ENCODE results near the gene FBXL19. TPM values are rescaled to one million over a fixed set of nuclear protein-coding genes. Genes with fewer than 3 reads are reported as not detected.

The FBXL19 gene
- total and polyA plus RNA-seq, 9 of the 15 experiments (the other 6 are each of a cell fraction or from before 2014, with no cell fraction given), result 0.13 to 48.0 (median 13.5) TPM; not detected in 1

DNA sequence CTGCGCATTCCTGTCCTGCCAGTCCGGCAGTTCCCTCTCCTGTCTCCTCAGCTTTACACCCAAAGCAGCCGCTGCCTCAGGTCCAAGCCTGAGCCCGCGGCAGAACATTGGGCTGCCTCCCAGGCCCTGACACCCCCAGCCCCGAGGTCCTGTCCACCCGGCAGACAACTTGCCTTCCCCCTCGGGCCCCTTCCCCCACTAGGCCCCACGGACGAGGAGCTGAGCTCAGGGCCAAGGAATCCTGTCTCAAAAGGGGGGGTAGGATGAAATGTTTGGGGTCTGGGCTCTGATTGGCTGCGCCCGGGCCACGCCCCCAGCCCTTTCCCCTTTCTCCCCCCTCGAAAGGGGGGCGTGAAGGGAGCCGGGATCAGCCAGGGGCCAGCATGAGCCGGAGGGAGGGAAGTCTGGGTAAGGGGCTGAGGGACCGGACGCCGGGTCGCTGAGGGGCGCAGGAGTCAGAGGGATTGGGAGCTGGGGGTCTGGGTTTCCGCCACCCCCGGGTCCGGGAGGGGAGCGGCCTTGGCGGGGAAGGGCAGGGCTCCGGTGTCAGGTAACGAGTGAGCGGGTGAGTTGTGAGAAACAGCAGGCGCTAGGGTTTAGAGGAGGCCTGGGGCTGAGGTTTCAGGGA, 27.0 kb upstream of the FBXL19 start, which contains the start of gene CTF1 (continued):
- TF ChIP-seq NR2C1 (IDR thresholded peaks at IDR 0.05) (peak; percentile 35; the same call in 1 of the 2 replicates), NR2C1 (tag; IDR thresholded peaks at IDR 0.05) (peak; percentile 32; the same call in 1 of the 2 replicates), LCOR (CRISPR knock-in tag; IDR thresholded peaks at IDR 0.05) (peak; percentile 65), NFIX (CRISPR knock-in tag; IDR thresholded peaks at IDR 0.05; ENCODE audit: low read depth) (no peak), MAFF (IDR thresholded peaks at IDR 0.05; ENCODE audit: low read length) (no peak), NFIC (IDR thresholded peaks at IDR 0.05) (no peak), HNRNPLL (IDR thresholded peaks at IDR 0.05; ENCODE audit: low read depth, low read length, poor library complexity, severe bottlenecking) (no peak), GATAD2B (IDR thresholded peaks at IDR 0.05; ENCODE audit: borderline replicate concordance) (peak; percentile 40; the same call in 1 of the 2 replicates), JUND (IDR thresholded peaks at IDR 0.05; ENCODE audit: borderline replicate concordance, low read depth, low read length) (0 out of 2 replicates have a peak, but pooled peaks have one; percentile 5), JUND (tag; IDR thresholded peaks at IDR 0.05; ENCODE audit: borderline replicate concordance, low read depth, low read length) (no peak), TAF1 (IDR thresholded peaks at IDR 0.05; ENCODE audit: control insufficient read depth, extremely low read depth, insufficient read depth, low read length, severe bottlenecking) (no peak), EP400 (IDR thresholded peaks at IDR 0.05) (peak; percentile 72), KDM4B (IDR thresholded peaks at IDR 0.05; ENCODE audit: borderline replicate concordance in 2 of 2, low read depth in 1 of 2) (peak in 1 of 2 experiments; percentile 73; a peak in 1 of 4 replicates), EWSR1 (IDR thresholded peaks at IDR 0.05; ENCODE audit: borderline replicate concordance, low read depth, partially characterized antibody) (no peak)
- TF ChIP-seq, protein P1, sequence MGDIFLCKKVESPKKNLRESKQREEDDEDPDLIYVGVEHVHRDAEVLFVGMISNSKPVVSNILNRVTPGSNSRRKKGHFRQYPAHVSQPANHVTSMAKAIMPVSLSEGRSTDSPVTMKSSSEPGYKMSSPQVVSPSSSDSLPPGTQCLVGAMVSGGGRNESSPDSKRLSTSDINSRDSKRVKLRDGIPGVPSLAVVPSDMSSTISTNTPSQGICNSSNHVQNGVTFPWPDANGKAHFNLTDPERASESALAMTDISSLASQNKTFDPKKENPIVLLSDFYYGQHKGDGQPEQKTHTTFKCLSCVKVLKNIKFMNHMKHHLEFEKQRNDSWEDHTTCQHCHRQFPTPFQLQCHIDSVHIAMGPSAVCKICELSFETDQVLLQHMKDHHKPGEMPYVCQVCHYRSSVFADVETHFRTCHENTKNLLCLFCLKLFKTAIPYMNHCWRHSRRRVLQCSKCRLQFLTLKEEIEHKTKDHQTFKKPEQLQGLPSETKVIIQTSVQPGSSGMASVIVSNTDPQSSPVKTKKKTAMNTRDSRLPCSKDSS (IDR thresholded peaks at IDR 0.05; ENCODE audit: low read depth, partially characterized antibody), result no peak
- TF ChIP-seq, protein P2, sequence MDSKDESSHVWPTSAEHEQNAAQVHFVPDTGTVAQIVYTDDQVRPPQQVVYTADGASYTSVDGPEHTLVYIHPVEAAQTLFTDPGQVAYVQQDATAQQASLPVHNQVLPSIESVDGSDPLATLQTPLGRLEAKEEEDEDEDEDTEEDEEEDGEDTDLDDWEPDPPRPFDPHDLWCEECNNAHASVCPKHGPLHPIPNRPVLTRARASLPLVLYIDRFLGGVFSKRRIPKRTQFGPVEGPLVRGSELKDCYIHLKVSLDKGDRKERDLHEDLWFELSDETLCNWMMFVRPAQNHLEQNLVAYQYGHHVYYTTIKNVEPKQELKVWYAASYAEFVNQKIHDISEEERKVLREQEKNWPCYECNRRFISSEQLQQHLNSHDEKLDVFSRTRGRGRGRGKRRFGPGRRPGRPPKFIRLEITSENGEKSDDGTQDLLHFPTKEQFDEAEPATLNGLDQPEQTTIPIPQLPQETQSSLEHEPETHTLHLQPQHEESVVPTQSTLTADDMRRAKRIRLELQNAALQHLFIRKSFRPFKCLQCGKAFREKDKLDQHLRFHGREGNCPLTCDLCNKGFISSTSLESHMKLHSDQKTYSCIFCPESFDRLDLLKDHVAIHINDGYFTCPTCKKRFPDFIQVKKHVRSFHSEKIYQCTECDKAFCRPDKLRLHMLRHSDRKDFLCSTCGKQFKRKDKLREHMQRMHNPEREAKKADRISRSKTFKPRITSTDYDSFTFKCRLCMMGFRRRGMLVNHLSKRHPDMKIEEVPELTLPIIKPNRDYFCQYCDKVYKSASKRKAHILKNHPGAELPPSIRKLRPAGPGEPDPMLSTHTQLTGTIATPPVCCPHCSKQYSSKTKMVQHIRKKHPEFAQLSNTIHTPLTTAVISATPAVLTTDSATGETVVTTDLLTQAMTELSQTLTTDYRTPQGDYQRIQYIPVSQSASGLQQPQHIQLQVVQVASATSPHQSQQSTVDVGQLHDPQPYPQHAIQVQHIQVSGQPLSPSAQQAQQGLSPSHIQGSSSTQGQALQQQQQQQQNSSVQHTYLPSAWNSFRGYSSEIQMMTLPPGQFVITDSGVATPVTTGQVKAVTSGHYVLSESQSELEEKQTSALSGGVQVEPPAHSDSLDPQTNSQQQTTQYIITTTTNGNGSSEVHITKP (IDR thresholded peaks at IDR 0.05; ENCODE audit: partially characterized antibody), result peak; percentile 54
- TF ChIP-seq, protein P3, sequence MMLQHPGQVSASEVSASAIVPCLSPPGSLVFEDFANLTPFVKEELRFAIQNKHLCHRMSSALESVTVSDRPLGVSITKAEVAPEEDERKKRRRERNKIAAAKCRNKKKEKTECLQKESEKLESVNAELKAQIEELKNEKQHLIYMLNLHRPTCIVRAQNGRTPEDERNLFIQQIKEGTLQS (IDR thresholded peaks at IDR 0.05), result peak; percentile 55; the same call in 1 of the 2 replicates
- TF ChIP-seq, protein P3 (CRISPR knock-in tag; conservative IDR thresholded peaks at IDR 0.05), result 0 out of 2 replicates have a peak, but pooled peaks have one; percentile 21
- TF ChIP-seq, protein P4, sequence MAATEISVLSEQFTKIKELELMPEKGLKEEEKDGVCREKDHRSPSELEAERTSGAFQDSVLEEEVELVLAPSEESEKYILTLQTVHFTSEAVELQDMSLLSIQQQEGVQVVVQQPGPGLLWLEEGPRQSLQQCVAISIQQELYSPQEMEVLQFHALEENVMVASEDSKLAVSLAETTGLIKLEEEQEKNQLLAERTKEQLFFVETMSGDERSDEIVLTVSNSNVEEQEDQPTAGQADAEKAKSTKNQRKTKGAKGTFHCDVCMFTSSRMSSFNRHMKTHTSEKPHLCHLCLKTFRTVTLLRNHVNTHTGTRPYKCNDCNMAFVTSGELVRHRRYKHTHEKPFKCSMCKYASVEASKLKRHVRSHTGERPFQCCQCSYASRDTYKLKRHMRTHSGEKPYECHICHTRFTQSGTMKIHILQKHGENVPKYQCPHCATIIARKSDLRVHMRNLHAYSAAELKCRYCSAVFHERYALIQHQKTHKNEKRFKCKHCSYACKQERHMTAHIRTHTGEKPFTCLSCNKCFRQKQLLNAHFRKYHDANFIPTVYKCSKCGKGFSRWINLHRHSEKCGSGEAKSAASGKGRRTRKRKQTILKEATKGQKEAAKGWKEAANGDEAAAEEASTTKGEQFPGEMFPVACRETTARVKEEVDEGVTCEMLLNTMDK (IDR thresholded peaks at IDR 0.05; ENCODE audit: borderline replicate concordance, insufficient read depth, low read depth, low read length, poor library complexity, severe bottlenecking), result no peak

All from K562 (cell line).